ENCODE measurements around the gene CHD9.

CHD9 gene

GRCh38 chr16:53213542-53213941 is 158.8 kb downstream of the CHD9 start:
- no peak for TF ChIP-seq CTCF (conservative IDR thresholded peaks at IDR 0.05; ENCODE audit: low read depth, low read length)
- no peak overlapping the region for H3K4me3 ChIP-seq (ENCODE audit: low read length)
- no peak for DNase-seq (ENCODE audit: low read depth)

DNA sequence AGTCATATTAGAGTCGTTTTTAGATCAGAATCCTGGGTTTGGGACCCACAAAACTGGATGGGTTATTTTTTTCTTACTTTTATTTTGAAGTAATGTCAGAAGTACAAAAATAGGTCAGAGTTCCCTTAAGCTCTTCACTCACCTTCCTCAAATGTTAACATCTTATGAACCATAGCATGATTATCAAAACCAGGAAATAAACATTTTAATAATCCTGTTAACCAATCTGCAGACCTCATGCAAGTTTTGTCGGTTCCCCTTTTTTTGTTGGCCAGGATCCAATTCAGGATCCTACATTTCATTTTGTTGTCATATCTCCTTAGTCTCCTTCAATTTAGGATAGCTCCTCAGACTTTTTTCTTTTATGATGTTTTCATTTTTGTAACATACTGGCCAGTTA is 162.0 kb downstream of the CHD9 start:
- H3K4me3 ChIP-seq (ENCODE audit: low read length), result no peak overlapping the region
- DNase-seq (ENCODE audit: low read depth), result no peak
- no peak for TF ChIP-seq CTCF (conservative IDR thresholded peaks at IDR 0.05; ENCODE audit: low read depth, low read length)

DNA sequence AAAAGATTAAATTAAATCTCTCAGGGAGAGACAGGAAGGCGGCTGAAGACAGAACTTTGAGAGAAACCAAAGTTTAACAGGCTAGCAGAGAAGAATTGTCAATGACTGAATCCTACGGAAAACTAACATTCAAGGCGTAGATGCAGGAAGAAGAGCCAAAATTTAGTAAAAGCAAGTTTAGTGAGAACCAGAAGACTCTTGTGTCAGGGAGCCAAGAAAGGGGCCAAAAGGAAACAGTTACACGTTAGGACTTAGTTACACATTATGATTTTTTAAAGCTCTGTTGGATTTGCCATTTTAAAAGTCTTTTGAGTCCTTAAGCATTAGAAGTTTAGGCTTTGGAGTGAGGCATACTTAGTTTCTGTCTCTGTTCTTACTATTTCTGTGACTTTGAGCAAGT is 164.6 kb downstream of the CHD9 start:
- DNase-seq (ENCODE audit: low read depth), result no peak
- no peak overlapping the region for H3K4me3 ChIP-seq (ENCODE audit: low read length)
- no peak for TF ChIP-seq CTCF (conservative IDR thresholded peaks at IDR 0.05; ENCODE audit: low read depth, low read length)

GRCh38 chr16:53219795-53220454 is 165.1 kb downstream of the CHD9 start:
- no peak for DNase-seq (ENCODE audit: low read depth)

GRCh38 chr16:53220585-53220984 is 165.8 kb downstream of the CHD9 start:
- H3K4me3 ChIP-seq (ENCODE audit: low read length), result no peak overlapping the region
- TF ChIP-seq CTCF (conservative IDR thresholded peaks at IDR 0.05; ENCODE audit: low read depth, low read length), result no peak
- DNase-seq (ENCODE audit: low read depth), result no peak

More at GRCh38 chr16:53219795-53220454, 165.1 kb downstream of the CHD9 start:
- H3K4me3 ChIP-seq (ENCODE audit: low read length), result no peak overlapping the region
- TF ChIP-seq CTCF (conservative IDR thresholded peaks at IDR 0.05; ENCODE audit: low read depth, low read length), result no peak

DNA sequence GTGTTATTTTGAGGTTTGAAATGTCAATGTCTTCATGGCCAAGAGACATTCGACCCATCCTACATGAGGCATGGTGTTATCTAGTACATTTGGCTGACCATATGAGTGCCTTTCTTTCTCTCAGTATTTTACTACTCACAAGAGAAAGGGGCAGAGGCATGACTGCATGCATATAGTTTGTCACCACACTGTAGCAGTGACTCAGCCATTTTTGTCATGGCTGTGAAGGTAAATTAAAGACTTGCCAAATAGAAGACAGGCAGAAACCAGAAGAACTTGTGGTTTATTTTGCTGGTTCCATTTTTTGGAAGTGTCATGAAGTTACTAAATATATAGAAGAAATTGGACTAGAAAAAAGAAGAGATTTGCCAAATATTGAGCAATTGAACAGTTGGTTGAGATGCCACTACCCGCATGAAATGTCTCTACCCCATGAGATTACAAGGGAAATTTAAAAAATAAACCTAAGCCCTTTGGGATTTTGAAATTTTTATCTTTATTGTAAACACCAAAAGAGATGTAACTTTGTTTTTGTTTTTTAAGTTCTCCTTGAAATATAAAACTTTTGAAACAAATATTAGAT is 170.3 kb downstream of the CHD9 start:
- no peak for TF ChIP-seq CTCF (conservative IDR thresholded peaks at IDR 0.05; ENCODE audit: low read depth, low read length)
- DNase-seq (ENCODE audit: low read depth), result no peak
- no peak overlapping the region for H3K4me3 ChIP-seq (ENCODE audit: low read length)

Measured in retinal pigment epithelial cell (primary cell).